GM10266 (cell line): ENCODE data around the gene JPH2.

Experiments used
- DNase-seq: peaks from one replicate; pipeline ENCODE4 v3.0.0; 2012; ENCODE audit errors: extremely low spot score
- TF ChIP-seq, protein P1 (sequence below): IDR thresholded peaks from 2 replicates; pipeline ENCODE4 v1.5.1; 2012; ENCODE audit warnings: mild to moderate bottlenecking, low read depth; ENCODE audit not compliant: control insufficient read depth, insufficient read depth; ENCODE audit errors: missing control alignments

The JPH2 gene

DNA sequence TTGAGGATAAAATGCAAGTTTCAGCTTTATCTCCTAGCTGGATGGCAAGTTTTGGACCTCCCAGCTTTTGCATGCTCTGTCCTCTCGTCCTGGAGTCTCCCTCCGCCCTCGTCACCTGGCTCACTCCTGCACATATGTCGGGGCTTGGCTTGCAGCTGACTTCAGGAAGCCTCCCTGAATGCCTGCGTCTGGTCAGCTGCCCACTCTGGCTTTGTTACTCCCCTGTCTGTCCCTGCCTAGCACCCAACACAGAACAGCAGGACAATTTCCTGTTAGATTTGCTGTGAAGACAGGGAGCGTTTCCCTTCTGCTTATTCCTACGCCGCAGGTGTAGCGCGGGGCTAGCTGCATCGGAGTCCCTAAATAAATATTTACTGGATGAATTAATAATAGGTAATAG is 5.4 kb downstream of the JPH2 start:
- TF ChIP-seq, protein P1, sequence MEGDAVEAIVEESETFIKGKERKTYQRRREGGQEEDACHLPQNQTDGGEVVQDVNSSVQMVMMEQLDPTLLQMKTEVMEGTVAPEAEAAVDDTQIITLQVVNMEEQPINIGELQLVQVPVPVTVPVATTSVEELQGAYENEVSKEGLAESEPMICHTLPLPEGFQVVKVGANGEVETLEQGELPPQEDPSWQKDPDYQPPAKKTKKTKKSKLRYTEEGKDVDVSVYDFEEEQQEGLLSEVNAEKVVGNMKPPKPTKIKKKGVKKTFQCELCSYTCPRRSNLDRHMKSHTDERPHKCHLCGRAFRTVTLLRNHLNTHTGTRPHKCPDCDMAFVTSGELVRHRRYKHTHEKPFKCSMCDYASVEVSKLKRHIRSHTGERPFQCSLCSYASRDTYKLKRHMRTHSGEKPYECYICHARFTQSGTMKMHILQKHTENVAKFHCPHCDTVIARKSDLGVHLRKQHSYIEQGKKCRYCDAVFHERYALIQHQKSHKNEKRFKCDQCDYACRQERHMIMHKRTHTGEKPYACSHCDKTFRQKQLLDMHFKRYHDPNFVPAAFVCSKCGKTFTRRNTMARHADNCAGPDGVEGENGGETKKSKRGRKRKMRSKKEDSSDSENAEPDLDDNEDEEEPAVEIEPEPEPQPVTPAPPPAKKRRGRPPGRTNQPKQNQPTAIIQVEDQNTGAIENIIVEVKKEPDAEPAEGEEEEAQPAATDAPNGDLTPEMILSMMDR, result no peak
- DNase-seq, result no peak

DNA sequence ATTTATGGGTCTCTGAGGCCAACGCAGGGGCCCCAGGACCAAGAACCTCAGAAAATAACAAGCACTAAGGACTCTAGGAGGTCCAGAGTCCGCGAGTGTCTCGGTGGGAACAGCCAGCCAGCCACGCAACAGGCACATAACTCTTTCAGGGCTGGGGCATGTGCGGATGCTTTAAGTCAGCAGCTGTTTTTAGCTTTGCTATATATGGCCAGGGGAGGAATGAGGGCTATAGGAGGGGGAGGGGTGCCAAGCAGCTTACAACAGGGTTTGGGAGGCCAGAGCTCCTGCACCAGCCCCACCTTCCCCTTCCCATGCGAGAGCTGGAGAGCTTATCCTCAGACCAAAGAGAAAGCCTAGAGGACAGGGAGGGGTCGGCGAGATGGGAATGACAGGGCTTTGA is 6.2 kb downstream of the JPH2 start:
- no peak for DNase-seq
- TF ChIP-seq, protein P1, result no peak

DNA sequence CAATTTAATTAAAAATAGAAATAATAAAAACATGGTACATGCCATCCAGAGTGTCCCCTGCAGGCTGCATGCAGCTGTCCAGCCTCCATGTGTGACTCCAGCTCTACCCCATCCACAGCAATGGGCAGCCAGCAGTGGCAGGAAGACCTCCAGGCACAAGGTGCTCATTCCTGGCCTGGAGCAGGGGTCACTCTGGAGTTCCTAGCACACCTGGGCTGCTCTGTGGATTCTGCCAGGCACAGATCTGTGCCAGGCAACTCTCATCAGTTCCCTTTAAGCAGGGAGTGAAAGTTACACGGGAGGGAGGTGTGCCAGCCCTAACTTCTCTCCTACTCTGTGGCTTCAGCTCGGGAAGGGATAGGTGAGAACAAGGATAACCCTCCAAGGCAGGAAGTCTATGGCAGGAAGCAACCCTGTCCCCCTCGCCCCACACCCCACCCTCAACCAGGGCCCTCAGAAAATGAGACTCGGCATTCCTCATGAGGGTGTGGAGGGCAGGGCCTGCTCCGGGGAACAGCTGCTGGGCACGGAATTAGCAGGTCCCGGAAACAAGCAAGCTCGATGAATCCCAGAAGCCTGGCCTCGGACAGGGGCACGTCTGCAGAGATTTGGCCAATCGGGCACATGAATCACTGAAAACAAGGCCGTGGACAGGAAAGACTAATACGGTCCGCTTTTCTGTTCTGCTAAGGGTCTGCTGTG is 10.0 kb downstream of the JPH2 start:
- DNase-seq, result no peak
- TF ChIP-seq, protein P1, result no peak

DNA sequence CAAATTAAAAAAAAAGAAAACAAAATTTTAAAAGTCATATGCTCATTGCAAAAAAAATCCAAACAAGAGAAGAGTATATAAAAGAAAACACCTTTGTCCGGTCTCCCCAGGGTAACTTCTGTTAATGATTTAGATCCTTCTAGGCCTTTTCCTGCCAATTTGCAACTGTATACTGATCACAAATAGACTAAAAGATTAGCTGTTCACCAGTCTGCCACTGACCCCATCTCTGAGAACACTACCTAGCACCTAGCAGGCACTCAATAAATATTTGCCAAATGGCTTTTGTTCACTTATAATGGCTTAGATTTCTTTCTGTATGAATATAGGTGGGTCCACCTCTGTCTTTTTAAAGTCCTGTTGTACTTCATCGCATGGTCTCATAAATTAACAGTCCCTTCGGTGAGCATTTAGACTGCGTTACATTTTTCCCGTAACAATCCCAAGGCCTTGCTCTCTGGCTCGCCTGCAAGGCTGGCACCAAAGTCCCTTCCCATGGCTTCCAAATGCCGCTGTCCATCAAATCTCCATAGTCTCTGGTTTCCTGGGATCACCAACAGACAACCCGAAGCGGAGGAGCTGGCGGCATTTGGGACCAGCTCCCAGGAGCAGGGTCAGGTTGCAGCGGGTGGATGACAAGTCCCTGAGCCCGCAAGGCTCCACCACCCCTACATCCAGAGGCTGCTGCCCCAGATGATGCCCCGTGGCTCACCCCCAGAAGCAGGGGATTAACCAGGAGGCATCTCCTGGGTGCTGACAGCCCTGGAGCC is 11.8 kb downstream of the JPH2 start:
- TF ChIP-seq, protein P1, result no peak
- DNase-seq, result no peak

DNA sequence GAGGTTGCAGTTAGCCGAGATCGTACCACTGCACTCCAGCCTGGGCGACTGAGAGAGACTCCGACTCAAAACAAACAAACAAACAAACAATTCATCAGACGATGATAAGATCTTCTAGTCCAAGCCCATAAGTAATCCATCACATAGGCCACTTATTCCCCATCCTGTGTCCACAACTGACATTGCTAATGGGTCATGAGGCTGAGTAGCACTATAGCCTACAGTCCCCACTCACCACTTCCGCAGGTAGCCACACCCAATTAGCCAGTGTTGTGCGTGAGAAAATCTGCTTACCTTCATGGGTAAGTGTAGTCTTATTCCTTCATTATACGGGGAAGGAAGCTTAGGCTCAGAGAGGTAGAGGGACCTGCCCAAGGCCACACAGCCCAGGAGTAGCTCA is 13.1 kb downstream of the JPH2 start:
- TF ChIP-seq, protein P1, result no peak
- no peak for DNase-seq

DNA sequence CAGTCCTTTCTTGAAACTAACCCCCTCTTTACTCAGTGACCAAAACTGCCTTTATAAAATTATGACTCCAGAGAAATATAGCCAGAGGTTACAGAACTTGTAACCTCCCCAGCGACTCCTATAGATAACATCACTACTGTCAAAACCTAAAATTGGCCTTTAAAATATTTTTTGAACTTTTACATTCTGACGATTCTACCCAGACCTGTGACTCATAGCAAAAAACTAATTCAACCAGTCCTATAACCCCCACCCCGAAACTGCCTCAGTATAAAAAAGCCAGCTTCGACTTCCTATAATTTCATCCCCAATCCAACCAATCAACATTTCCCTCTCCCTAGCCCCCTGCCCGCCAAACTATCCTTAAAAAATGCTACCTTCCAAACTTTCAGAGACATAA is 13.9 kb downstream of the JPH2 start:
- TF ChIP-seq, protein P1, result no peak
- no peak for DNase-seq

DNA sequence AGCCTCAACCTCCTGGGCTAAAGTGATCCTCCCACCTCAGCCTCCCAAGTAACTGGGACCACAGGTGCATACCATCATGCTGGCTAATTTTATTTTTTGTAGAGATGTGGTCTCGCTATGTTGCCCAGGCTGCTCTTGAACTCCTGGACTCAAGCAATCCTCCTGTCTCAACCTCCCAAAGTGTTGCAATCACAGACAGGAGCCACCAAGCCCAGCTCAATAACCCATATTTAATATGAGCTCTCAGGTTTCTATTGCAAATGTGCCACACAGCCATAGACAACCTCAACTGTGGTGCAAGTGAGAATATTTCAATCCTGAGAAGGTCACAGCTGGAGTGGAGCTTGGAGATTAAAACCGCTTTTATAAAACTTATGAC is 14.4 kb downstream of the JPH2 start:
- TF ChIP-seq, protein P1, result no peak
- DNase-seq, result no peak
